ENCODE measurements around the gene TENM3. TPM values are rescaled to one million over a fixed set of nuclear protein-coding genes. Genes with fewer than 3 reads are reported as not detected.

The TENM3 gene
- total RNA-seq, 1 experiment from 2014 or later = 5.3 TPM

DNA sequence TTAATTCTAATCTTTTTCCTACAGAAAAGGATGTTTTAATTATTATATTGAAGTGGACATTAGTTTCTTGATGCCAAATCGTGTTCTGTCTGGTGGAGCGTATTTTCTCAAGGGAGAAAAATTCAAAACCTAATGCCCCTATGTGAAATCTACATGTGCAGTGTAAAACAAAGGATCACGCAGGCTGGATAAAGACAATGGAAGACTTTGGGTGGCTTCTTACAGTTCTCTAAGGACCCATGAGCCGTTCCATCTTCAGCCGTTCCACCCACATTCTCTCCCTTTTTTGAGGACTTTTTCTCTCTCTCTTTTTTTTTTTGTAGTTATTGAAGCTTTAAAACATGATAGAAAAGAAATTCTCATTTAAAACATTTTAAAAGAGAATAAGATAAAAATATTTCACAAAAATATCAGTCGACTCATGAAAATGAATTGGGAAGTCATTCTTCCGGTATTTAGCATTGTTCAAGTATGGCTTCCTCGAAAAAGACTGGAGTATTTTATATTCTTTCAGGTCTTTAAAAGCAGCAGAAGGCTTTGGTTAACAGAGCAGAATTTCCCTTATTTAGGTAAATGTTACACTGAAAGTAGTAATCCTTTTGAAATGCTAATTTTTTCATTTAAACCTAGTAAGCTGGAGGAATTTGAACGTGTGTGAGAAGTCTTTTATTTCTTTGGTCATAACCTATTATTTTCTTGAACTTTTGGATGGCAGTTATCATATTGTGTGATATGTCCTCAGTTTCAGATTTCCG lies 11.0 kb downstream of the TENM3 start:
- no peak for DNase-seq (ENCODE audit: low spot score)

GRCh38 chr4:182255441-182256190 lies 12.4 kb downstream of the TENM3 start:
- no peak for DNase-seq (ENCODE audit: low spot score)

GRCh38 chr4:182257016-182257415 lies 13.8 kb downstream of the TENM3 start:
- DNase-seq (ENCODE audit: low spot score) = no peak

DNA sequence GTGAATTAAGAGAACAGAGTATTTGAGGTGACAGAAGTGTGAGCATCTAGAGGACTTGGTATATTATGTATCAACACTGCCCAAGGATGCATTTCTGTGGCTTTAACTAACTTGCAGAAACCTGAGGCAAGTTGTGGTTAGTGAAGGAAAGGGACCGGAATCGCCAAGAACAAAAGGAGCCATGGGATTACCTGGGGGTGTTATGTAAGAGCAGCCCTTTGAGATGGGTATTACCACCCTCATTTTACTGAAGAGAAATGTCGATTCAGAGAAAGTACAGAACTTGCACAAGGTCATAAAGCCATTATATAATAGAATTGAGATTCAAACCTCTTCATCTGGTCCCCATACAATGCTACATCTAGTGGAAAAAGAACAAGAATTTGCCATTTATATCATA lies 14.3 kb downstream of the TENM3 start:
- DNase-seq (ENCODE audit: low spot score) = no peak

- DNase-seq (ENCODE audit: low spot score) = no peak
These were observed 15.3 kb downstream of the TENM3 start for GRCh38 chr4:182258441-182259000.

GRCh38 chr4:182261651-182262223 lies 18.5 kb downstream of the TENM3 start:
- DNase-seq (ENCODE audit: low spot score) = no peak

DNA sequence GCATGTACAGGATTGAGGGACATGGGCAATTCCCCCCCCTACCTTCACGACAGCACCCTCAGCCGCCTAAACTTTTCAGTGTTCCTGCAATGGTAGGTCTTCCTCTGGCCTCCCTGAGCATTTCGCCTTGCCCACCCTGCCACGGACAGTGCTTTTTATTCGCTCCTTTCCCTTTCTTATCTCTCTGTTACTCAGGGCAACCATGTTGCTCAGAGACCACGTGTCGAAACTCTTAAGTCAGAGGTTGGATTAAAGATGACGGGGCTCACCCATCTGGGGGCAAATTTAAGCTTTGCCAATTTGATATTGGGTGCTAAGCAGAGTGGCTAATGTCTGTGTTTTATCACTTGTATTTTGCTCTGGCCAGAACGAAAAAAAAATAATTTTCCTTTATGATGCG lies 20.4 kb downstream of the TENM3 start:
- DNase-seq (ENCODE audit: low spot score) = no peak

DNA sequence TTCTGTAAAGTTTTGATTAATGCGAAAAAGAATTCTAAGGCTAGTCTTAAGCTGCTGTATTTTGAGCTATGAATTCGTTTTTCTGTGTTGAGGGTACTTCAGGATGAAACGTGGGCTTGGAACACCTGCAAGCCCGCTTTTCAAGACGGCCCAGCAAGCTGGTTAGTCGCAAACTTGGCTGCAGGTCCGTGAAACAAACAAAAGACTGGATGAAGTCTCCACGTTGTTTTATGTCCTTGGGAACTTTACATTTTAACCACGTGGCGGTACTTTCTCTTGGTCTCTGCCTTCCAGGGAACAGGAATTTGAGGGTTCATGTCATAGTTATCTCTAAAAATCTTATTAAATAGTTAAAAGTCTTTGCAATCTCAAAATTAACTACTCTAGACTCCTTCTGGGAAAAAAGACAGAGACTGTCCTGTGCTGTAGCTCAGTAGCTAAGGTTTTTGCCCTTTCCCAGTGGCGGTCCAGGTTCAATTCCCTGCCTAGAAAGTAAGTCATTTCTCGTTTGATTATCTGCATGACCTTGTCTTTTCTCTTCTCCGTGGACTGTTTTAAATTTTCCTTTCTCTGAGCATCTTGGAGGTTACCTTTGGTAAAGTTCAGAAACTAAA lies 21.0 kb downstream of the TENM3 start:
- no peak for DNase-seq (ENCODE audit: low spot score)

GRCh38 chr4:182265881-182266280 lies 22.7 kb downstream of the TENM3 start:
- DNase-seq (ENCODE audit: low spot score) = peak; percentile 10

DNA sequence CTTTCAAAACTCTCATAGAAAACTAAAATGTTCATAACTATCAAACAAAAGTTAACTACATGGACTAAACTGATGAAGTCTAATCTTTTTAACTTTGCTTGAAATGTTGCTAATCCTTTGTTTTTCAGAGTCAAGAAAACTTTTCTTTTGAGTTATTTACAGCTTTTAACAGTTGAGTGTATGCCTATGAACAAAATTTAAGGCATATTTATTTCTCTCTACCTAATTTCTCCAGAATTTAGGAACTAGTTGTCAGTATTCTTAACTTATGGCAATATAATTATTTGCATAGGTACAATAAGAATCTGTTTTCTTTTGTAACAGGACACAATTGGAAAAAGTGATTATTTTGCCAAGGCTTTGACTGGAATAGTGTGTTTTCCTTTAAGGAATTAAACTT lies 23.8 kb downstream of the TENM3 start:
- no peak for DNase-seq (ENCODE audit: low spot score)

- no peak for DNase-seq (ENCODE audit: low spot score)
These were observed 25.8 kb downstream of the TENM3 start for GRCh38 chr4:182268966-182269365.

GRCh38 chr4:182271731-182272130 lies 28.5 kb downstream of the TENM3 start:
- DNase-seq (ENCODE audit: low spot score) = no peak

GRCh38 chr4:182272151-182272550 lies 28.9 kb downstream of the TENM3 start:
- DNase-seq (ENCODE audit: low spot score) = no peak

DNA sequence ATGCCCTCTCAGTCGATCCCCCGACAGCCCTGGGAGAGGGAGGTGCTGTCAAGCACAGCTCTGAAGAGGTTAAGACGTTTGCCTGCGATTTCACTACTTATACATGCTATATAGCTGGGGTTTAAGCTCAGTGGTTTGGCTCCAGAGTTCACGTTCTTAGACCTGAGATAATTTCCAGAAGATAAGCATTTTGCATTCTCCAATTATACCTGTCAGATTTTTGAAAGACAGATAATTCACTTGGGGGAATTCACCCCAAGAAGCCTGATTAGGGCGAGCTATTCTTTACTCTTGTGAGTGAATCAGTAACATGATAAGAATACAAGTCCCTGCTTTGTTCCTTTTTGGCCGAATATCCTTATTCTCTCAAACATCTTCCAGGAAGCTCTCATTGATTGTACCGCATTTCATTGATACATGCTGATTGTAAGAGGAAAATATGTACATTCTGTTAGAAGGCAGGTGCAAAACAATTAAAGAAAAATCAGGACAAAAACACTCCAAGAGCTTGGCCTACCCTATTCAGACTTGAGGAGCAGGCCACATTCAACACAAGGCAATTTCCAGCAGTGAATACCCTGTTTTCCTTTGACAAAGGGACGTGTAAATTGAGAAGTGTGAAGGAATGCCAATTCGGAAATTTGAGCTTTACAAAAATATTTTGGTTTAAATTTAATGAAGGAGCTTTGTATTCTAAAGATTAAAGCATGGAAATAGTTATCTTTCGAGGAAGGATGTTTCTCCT lies 30.2 kb downstream of the TENM3 start:
- no peak for DNase-seq (ENCODE audit: low spot score)

DNA sequence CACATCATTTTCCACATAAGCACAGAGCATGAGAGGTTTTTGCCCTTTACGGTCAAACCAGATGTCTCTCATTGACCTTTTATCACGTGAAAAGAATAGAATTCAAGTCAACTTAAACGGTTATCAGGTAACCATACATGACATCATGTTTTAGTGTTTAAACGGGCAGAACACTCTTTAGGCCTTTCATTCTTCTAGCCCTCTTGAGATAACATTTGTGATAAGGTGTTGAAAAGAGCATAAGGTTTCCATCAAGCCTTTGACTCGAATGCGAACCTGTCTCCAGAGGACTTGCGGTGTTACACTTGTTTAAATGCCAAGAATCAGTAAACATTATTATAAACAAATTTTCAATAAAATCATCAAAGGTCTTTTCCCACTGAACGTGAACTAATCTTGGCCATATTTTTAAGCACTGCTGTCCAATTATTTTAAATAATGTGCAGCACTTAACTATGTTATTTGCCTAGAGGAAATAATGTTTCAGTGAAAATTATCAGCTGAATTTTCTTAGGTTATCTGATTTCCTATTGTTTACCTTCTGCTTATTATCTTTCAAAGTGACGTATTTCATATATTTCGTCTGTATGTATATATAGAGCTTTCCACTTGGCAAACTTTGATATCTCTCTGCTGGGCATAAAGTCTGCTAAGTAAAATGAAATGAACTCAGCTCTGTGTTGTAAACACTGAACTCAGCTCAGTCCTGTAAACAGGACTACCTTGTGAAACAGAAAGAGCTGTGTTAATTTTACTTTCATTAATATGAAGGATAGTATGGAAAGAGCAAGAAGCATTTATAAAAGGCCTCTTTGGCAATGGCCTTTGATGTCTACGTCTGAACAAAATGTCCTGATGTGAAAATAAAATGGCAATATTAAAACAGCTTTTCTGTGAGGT lies 33.3 kb downstream of the TENM3 start:
- no peak for DNase-seq (ENCODE audit: low spot score)

DNA sequence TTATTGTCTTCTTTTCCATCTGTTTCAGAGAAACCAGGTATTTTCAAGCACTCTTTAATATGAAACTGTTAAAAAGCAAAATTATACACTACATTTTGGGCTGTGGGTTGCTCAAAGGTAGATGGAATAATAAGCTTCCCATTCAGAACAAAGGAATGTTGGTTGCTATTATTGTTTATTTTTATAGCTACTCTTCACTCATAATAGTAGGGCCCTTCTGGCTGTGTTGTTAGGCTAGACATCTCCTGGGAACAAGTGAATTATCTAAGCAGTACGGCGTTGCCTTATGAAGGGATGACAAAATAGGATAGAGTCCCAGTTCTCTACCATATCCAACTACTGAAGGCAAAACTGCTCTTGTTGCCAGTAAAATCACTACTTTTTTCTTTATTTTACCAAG lies 34.2 kb downstream of the TENM3 start:
- no peak for DNase-seq (ENCODE audit: low spot score)

- DNase-seq (ENCODE audit: low spot score) = no peak
These were observed 35.5 kb downstream of the TENM3 start for GRCh38 chr4:182278729-182279128.

- no peak for DNase-seq (ENCODE audit: low spot score)
These were observed 37.4 kb downstream of the TENM3 start for GRCh38 chr4:182280436-182281111.

DNA sequence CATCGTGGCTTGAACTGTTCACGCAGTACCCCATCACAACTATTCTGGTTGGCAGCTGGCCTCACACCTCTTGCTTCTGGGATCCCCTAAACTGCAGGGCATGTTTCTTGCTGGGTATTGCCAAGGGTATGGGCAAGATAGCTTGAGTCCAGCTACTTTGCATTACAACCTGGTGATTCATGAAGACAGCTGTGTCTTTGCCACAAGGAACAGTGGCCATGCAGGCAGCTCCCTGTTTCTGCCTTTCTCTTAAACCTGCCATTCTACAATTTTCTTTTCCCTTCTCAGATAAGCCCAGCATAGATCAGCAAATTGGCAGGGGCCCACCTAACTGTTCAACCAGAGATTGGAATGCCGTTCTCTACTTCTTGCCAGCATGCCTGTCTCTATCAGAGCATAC lies 42.8 kb downstream of the TENM3 start:
- no peak for DNase-seq (ENCODE audit: low spot score)

- no peak for DNase-seq (ENCODE audit: low spot score)
These were observed 43.7 kb downstream of the TENM3 start for GRCh38 chr4:182286931-182287330.
